GM12878 (cell line): ENCODE measurements around the gene AKNA. TPM values are rescaled to one million over a fixed set of nuclear protein-coding genes. Genes with fewer than 3 reads are reported as not detected.
"Not testable (repeated sequence)": the region's sequence is repeated elsewhere in the genome, so short reads cannot be mapped to it uniquely, and the experiment has no call there.

Experiments used
- ATAC-seq: fragments of 200-7000 bp; cut with Tn5 transposase; 3 replicates; pipeline ENCODE4 v1.9.1; 2020; ENCODE audit warnings: mild to moderate bottlenecking, moderate library complexity
- BruUV-seq: library from RNA; stranded (reverse); fragments of 400-500 nt; replicated peaks from 2 replicates; lab custom pipeline; 2021; lab: Mats Ljungman, UMichigan
- CTCF ChIA-PET: fragments of 300-600 bp; sonication (Branson Sonifier 250); formaldehyde crosslinking; extraction: SDS; loops from one replicate; lab custom pipeline; 2021; ENCODE audit warnings: inconsistent platforms; lab: Yijun Ruan, JAX
- POLR2A ChIA-PET: fragments of 350-600 bp; formaldehyde crosslinking; extraction: SDS; loops from one replicate; lab custom pipeline; 2021; ENCODE audit warnings: inconsistent platforms; lab: Charles Lee
- RAD21 ChIA-PET: fragments of 300-600 bp; sonication (Branson Sonifier 250); formaldehyde crosslinking; loops from one replicate; lab custom pipeline; 2023; ENCODE audit warnings: antibody characterized with exemption; ENCODE audit not compliant: unreplicated experiment; lab: Charles Lee
- SMC1A ChIA-PET: fragments of 300-600 bp; sonication (Branson Sonifier 250); formaldehyde crosslinking; loops from one replicate; lab custom pipeline; 2023; ENCODE audit not compliant: unreplicated experiment, uncharacterized antibody; lab: Charles Lee
- DNase-seq: peaks from one replicate; pipeline ENCODE4 v3.0.0-alpha.2; 2011; ENCODE audit warnings: low read depth, low spot score
- FAIRE-seq: peaks from 3 replicates; lab custom pipeline; 2011; peaks lifted over from hg19 to GRCh38; lab: Jason Lieb, UNC
- H2AFZ ChIP-seq: 2 replicates; pipeline ENCODE4 v1.6.0; 2011; ENCODE audit warnings: low read depth, low read length, control low read depth; ENCODE audit not compliant: control insufficient read depth
- H3K27ac ChIP-seq: 2 replicates; pipeline ENCODE4 v1.5.1; 2011; ENCODE audit warnings: control low read depth; ENCODE audit not compliant: control insufficient read depth, insufficient read depth
- H3K27me3 ChIP-seq, 2 experiments: replicated peaks in 1 of 2; 2 replicates each; pipeline versions ENCODE4 v1.6.0 to v1.6.1; 2011; ENCODE audit warnings: low read length in 1 of 2; ENCODE audit not compliant: control insufficient read depth in 2 of 2, insufficient read depth in 2 of 2
- H3K36me3 ChIP-seq, 2 experiments: 2 replicates each; pipeline ENCODE4 v1.5.1; 2011; ENCODE audit warnings: low read length in 1 of 2; ENCODE audit not compliant: control insufficient read depth in 2 of 2, insufficient read depth in 2 of 2
- H3K4me1 ChIP-seq: 2 replicates; pipeline ENCODE4 v1.6.1; 2011; ENCODE audit warnings: mild to moderate bottlenecking, low read length, moderate library complexity, mixed read lengths; ENCODE audit not compliant: control insufficient read depth, insufficient read depth
- H3K4me2 ChIP-seq: 2 replicates; pipeline ENCODE4 v1.6.0; 2011; ENCODE audit warnings: control low read depth; ENCODE audit not compliant: control insufficient read depth, insufficient read depth
- H3K4me3 ChIP-seq: fragments of 200-600 bp; sonication (generic); 2 replicates; pipeline ENCODE4 v1.5.1; 2016
- H3K79me2 ChIP-seq: 2 replicates; pipeline ENCODE4 v1.6.0; 2011; ENCODE audit warnings: low read length; ENCODE audit not compliant: control insufficient read depth, insufficient read depth
- H3K9ac ChIP-seq: 2 replicates; pipeline ENCODE4 v1.8.0; 2011; ENCODE audit warnings: low read length, control low read depth, mixed read lengths; ENCODE audit not compliant: control insufficient read depth, insufficient read depth
- H3K9me3 ChIP-seq: replicated peaks from 3 replicates; pipeline ENCODE4 v1.5.1; 2011; ENCODE audit warnings: mild to moderate bottlenecking, low read length; ENCODE audit not compliant: control insufficient read depth, insufficient read depth
- H4K20me1 ChIP-seq: 2 replicates; pipeline ENCODE4 v1.6.0; 2011; ENCODE audit not compliant: control insufficient read depth, insufficient read depth
- WGBS: methylation state at CpG from one replicate; pipeline ENCODE4 v1.1.6; 2016; ENCODE audit warnings: low lambda C conversion rate; ENCODE audit not compliant: insufficient replicate concordance, insufficient coverage; ENCODE audit errors: missing lambda C conversion rate; 5-methylcytosine and 5-hydroxymethylcytosine counted together
- in situ Hi-C: fragments of 300-500 bp; cut with MboI; formaldehyde crosslinking; loops from 9 replicates; pipeline ENCODE4 v1.14.3; 2018; ENCODE audit warnings: mixed read lengths
- intact Hi-C: fragments of 100-400 bp; cut with micrococcal nuclease; formaldehyde crosslinking; loops from one replicate; pipeline ENCODE4 v1.14.2; 2022; ENCODE audit not compliant: unreplicated experiment
- polyA plus RNA-seq, 11 experiments: library from polyadenylated mRNA; depleted of rRNA in 4 of 11; unstranded in 6 of 11; stranded (reverse) in 5 of 11; fragments of >200 nt; fragmentation: Nextera tagmentation in 4 of 11; fragmentation: Illumina TruSeq in 1 of 11; extraction: Ambion mirVana in 4 of 11; extraction: Trizol in 1 of 11; gene quantifications; 1 replicate in 1 of 11; 2 replicates in 10 of 11; pipeline versions ENCODE4 v1.2.1 to v1.2.3, GENCODE V29; 2011 to 2016; ENCODE audit warnings: inconsistent platforms in 2 of 11, missing spikeins in 2 of 11, low read depth in 1 of 11
- total RNA-seq, 4 experiments: library from RNA; depleted of rRNA in 3 of 4; stranded (reverse); fragments of >200 nt in 3 of 4; fragmentation: Illumina TruSeq in 1 of 4; extraction: Trizol in 1 of 4; gene quantifications; 2 replicates each; pipeline versions ENCODE4 v1.2.1 to v1.2.3, GENCODE V29; 2013 to 2021

AKNA gene
- total and polyA plus RNA-seq, 10 of the 15 experiments (the other 5 are each of a cell fraction or from before 2014, with no cell fraction given), result 1.6 to 132 (median 35.3) TPM

DNA sequence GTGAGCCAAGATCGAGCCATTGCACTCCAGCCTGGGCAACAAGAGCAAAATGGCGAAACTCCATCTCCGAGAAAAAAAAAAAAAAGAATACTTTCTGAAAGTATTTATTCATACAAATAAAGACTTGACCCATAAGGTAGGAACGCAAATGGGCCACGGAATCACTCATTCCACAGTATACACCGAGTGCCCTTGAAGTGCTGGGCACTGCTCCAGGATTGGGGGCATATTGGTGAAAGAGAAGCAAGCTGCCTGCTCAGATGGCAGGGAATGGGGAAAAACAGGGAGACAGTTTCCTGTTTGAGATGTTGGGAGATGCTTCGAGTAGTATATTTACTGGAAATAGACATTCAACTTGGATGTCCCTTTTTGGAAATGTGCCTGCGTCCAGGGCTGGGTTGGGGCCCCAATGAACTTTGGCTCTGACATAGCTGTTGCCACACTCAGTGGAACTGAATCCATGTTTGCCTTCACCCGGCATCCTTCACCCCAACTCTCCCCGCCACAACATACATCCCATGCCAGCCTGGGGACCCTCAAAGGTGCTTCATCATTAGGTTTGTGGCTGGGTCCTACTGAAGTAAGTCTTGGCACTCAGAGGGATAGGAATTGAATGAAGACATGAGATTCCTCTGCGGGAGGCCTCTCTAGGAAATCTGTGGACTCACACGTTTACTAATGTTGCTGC lies 58.7 kb downstream of the AKNA start:
- H2AFZ ChIP-seq, H3K27me3 ChIP-seq, FAIRE-seq, H3K4me2 ChIP-seq, CTCF ChIA-PET, RAD21 ChIA-PET, POLR2A ChIA-PET, SMC1A ChIA-PET, DNase-seq, H4K20me1 ChIP-seq, ATAC-seq, H3K9me3 ChIP-seq, H3K9ac ChIP-seq, H3K4me3 ChIP-seq, H3K79me2 ChIP-seq, intact Hi-C loops, BruUV-seq, H3K27ac ChIP-seq, H3K4me1 ChIP-seq, in situ Hi-C loops, H3K36me3 ChIP-seq: not testable (repeated sequence)
- WGBS, result 54% methylated on average over 8 of the region's 12 CpGs

DNA sequence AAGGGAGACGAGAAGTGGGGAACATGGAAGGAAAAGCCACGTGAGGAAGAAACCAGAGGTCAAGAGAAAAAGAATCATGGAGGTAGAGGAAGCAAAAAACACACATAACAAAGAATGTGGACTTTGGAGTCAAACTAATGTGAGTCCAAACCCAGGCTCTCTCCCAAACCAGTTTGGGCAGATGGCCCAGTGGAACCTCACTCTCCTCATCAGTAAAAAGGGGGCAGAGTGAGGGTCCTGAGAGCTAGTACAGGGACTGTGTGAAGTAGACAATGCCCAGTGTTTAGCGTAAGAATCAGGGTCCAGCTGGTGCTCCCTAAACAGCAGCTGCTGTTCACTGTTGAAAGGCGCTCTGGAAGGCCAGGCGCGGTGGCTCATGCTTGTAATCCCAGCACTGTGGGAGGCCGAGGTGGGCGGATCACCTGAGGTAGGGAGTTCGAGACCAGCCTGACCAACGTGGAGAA lies 59.4 kb downstream of the AKNA start:
- H3K79me2 ChIP-seq, POLR2A ChIA-PET, RAD21 ChIA-PET, DNase-seq, H4K20me1 ChIP-seq, H3K27me3 ChIP-seq, CTCF ChIA-PET, H3K27ac ChIP-seq, SMC1A ChIA-PET, H3K4me1 ChIP-seq, BruUV-seq, H2AFZ ChIP-seq, H3K4me2 ChIP-seq, ATAC-seq, FAIRE-seq, H3K36me3 ChIP-seq, H3K4me3 ChIP-seq, H3K9ac ChIP-seq, in situ Hi-C loops, H3K9me3 ChIP-seq, intact Hi-C loops: not testable (repeated sequence)
- WGBS, result 57% methylated on average over 8 of the region's 10 CpGs
